ENCODE results near the gene RABL3.

- TF ChIP-seq POLR2A (IDR thresholded peaks at IDR 0.05): no peak
- TF ChIP-seq, protein P1, sequence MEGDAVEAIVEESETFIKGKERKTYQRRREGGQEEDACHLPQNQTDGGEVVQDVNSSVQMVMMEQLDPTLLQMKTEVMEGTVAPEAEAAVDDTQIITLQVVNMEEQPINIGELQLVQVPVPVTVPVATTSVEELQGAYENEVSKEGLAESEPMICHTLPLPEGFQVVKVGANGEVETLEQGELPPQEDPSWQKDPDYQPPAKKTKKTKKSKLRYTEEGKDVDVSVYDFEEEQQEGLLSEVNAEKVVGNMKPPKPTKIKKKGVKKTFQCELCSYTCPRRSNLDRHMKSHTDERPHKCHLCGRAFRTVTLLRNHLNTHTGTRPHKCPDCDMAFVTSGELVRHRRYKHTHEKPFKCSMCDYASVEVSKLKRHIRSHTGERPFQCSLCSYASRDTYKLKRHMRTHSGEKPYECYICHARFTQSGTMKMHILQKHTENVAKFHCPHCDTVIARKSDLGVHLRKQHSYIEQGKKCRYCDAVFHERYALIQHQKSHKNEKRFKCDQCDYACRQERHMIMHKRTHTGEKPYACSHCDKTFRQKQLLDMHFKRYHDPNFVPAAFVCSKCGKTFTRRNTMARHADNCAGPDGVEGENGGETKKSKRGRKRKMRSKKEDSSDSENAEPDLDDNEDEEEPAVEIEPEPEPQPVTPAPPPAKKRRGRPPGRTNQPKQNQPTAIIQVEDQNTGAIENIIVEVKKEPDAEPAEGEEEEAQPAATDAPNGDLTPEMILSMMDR (IDR thresholded peaks at IDR 0.05): no peak
These were observed 77.4 kb downstream of the RABL3 start for GRCh38 chr3:120664926-120665325.

All from breast epithelium (tissue), 3 donors.